K562 (cell line): ENCODE data around the gene HPS3. TPM values are rescaled to one million over a fixed set of nuclear protein-coding genes. Genes with fewer than 3 reads are reported as not detected.

Experiments used
- ADNP ChIP-seq: fragments of 200-800 bp; sonication (Bioruptor generic); IDR thresholded peaks from 2 replicates; pipeline ENCODE4 v1.6.1; 2016; ENCODE audit warnings: missing genetic modification characterization, missing compliant biosample characterization
- ARID2 ChIP-seq: fragments of 450-650 bp; IDR thresholded peaks from 2 replicates; pipeline ENCODE4 v1.6.1; 2017; ENCODE audit warnings: antibody characterized with exemption, mild to moderate bottlenecking
- ATF1 ChIP-seq, 2 experiments: fragments of 450-650 bp in 1 of 2; IDR thresholded peaks; 2 replicates each; pipeline ENCODE4 v1.6.1; 2016; ENCODE audit warnings: missing compliant biosample characterization in 1 of 2, missing genetic modification characterization in 1 of 2
- CC2D1A ChIP-seq: fragments of 450-650 bp; IDR thresholded peaks from 2 replicates; pipeline ENCODE4 v1.6.1; 2017; ENCODE audit warnings: mild to moderate bottlenecking
- E2F1 ChIP-seq: sonication (generic); formaldehyde crosslinking; IDR thresholded peaks from 2 replicates; pipeline ENCODE4 v1.8.1; 2023; ENCODE audit warnings: mild to moderate bottlenecking, missing genetic modification reagents, moderate library complexity
- ETV1 ChIP-seq: fragments of 450-650 bp; conservative IDR thresholded peaks from 2 replicates; pipeline ENCODE4 v1.6.1; 2016; ENCODE audit warnings: missing genetic modification characterization, control low read depth, low read depth, missing compliant biosample characterization
- HNRNPLL ChIP-seq: fragments of 200-400 bp; formaldehyde crosslinking; IDR thresholded peaks from 2 replicates; pipeline ENCODE4 v1.6.1; 2017; ENCODE audit warnings: low read length, low read depth, mild to moderate bottlenecking; ENCODE audit not compliant: poor library complexity, severe bottlenecking
- ID3 ChIP-seq, 2 experiments: fragments of 250-450 bp in 1 of 2; fragments of 450-650 bp in 1 of 2; sonication (Bioruptor Pico) in 1 of 2; IDR thresholded peaks; 2 replicates each; pipeline versions ENCODE4 v1.6.1 to v1.8.0; 2016 to 2021; ENCODE audit warnings: mild to moderate bottlenecking in 2 of 2, moderate library complexity in 2 of 2, missing compliant biosample characterization in 1 of 2, missing genetic modification characterization in 1 of 2
- NBN ChIP-seq: fragments of 450-650 bp; IDR thresholded peaks from 2 replicates; pipeline ENCODE4 v1.6.1; 2016; ENCODE audit warnings: low read depth, mild to moderate bottlenecking
- NCOR1 ChIP-seq: fragments of 450-650 bp; IDR thresholded peaks from 2 replicates; pipeline ENCODE4 v1.6.1; 2016; ENCODE audit warnings: mild to moderate bottlenecking, moderate library complexity
- NR2C2 ChIP-seq, 2 experiments: fragments of 200-800 bp in 1 of 2; sonication (Bioruptor generic) in 1 of 2; sonication (generic) in 1 of 2; formaldehyde crosslinking in 1 of 2; IDR thresholded peaks; 2 replicates each; pipeline versions ENCODE4 v1.6.1 to v1.8.0; 2016 to 2022; ENCODE audit warnings: mild to moderate bottlenecking in 1 of 2, missing compliant biosample characterization in 1 of 2, missing genetic modification characterization in 1 of 2, missing genetic modification reagents in 1 of 2
- POLR2H ChIP-seq: IDR thresholded peaks from 2 replicates; pipeline ENCODE4 v1.6.1; 2016; ENCODE audit warnings: missing genetic modification characterization, low read depth, mild to moderate bottlenecking, control low read depth, missing compliant biosample characterization, moderate library complexity
- RCOR1 ChIP-seq, 2 experiments: IDR thresholded peaks; 2 replicates each; pipeline ENCODE4 v1.6.1; 2012; ENCODE audit warnings: low read depth in 2 of 2, low read length in 2 of 2, borderline replicate concordance in 1 of 2, improper control_type of control experiment in 1 of 2
- RUNX1 ChIP-seq: sonication (generic); IDR thresholded peaks from 2 replicates; pipeline ENCODE4 v1.6.1; 2016; ENCODE audit warnings: antibody characterized with exemption, low read depth
- TEAD1 ChIP-seq, 2 experiments: fragments of 450-650 bp in 1 of 2; sonication (generic) in 1 of 2; formaldehyde crosslinking; IDR thresholded peaks; 2 replicates each; pipeline versions ENCODE4 v1.4.0 to v1.8.0; 2020 to 2022; ENCODE audit warnings: mild to moderate bottlenecking in 2 of 2, missing genetic modification reagents in 1 of 2
- TOE1 ChIP-seq, 2 experiments: fragments of 450-650 bp in 1 of 2; sonication (generic) in 1 of 2; formaldehyde crosslinking in 1 of 2; IDR thresholded peaks; 2 replicates each; pipeline versions ENCODE4 v1.7.1 to v1.8.0; 2016 to 2022; ENCODE audit warnings: borderline replicate concordance in 2 of 2, mild to moderate bottlenecking in 2 of 2, antibody characterized with exemption in 1 of 2, inconsistent platforms in 1 of 2, low read depth in 1 of 2, missing genetic modification reagents in 1 of 2, moderate library complexity in 1 of 2
- XRCC5 ChIP-seq: fragments of 200-400 bp; formaldehyde crosslinking; IDR thresholded peaks from 2 replicates; pipeline ENCODE4 v1.6.1; 2017; ENCODE audit warnings: low read depth, mild to moderate bottlenecking, low read length
- ZNF232 ChIP-seq: sonication (generic); formaldehyde crosslinking; IDR thresholded peaks from 2 replicates; pipeline ENCODE4 v1.8.0; 2022; ENCODE audit warnings: mild to moderate bottlenecking, missing genetic modification reagents
- ZNF316 ChIP-seq: fragments of 450-650 bp; IDR thresholded peaks from 2 replicates; pipeline ENCODE4 v1.6.1; 2016
- ZNF766 ChIP-seq: fragments of 200-800 bp; sonication (Bioruptor generic); conservative IDR thresholded peaks from 2 replicates; pipeline ENCODE4 v1.6.1; 2016; ENCODE audit warnings: missing genetic modification characterization, missing compliant biosample characterization
- polyA plus RNA-seq, 8 experiments: library from polyadenylated mRNA; depleted of rRNA in 4 of 8; stranded (reverse) in 5 of 8; unstranded in 3 of 8; fragments of >200 nt; fragmentation: Nextera tagmentation in 2 of 8; fragmentation: Illumina TruSeq in 1 of 8; extraction: Ambion mirVana in 2 of 8; extraction: Trizol in 1 of 8; gene quantifications; 2 replicates each; pipeline versions ENCODE4 v1.2.1 to v1.2.3, GENCODE V29; 2011 to 2014; ENCODE audit warnings: inconsistent platforms in 1 of 8, missing spikeins in 1 of 8
- total RNA-seq, 7 experiments: library from RNA; depleted of rRNA in 6 of 7; stranded (reverse); fragments of >200 nt in 6 of 7; fragmentation: Illumina TruSeq in 2 of 7; extraction: Trizol in 2 of 7; gene quantifications; 2 replicates each; pipeline versions ENCODE4 v1.2.1 to v1.2.3, GENCODE V29; 2011 to 2021; ENCODE audit warnings: low replicate concordance in 1 of 7
- TF ChIP-seq, protein P1 (sequence below): fragments of 450-650 bp; formaldehyde crosslinking; IDR thresholded peaks from 2 replicates; pipeline ENCODE4 v1.4.0; 2022; ENCODE audit warnings: missing genetic modification characterization
- TF ChIP-seq, protein P2 (sequence below): fragments of 250-450 bp; sonication (Bioruptor Pico); IDR thresholded peaks from 2 replicates; pipeline ENCODE4 v1.4.0; 2020; ENCODE audit warnings: mild to moderate bottlenecking, moderate library complexity, borderline replicate concordance

Gene HPS3
- total and polyA plus RNA-seq, 9 of the 15 experiments (the other 6 are each of a cell fraction or from before 2014, with no cell fraction given): 1.2 to 11.3 (median 7.6) TPM

GRCh38 chr3:149151843-149152242 is 22.4 kb downstream of the HPS3 start (continued):
- TF ChIP-seq E2F1: no peak
- peak; percentile 92 for TF ChIP-seq NCOR1
- no peak for TF ChIP-seq POLR2H (tag)
- TF ChIP-seq, protein P1, sequence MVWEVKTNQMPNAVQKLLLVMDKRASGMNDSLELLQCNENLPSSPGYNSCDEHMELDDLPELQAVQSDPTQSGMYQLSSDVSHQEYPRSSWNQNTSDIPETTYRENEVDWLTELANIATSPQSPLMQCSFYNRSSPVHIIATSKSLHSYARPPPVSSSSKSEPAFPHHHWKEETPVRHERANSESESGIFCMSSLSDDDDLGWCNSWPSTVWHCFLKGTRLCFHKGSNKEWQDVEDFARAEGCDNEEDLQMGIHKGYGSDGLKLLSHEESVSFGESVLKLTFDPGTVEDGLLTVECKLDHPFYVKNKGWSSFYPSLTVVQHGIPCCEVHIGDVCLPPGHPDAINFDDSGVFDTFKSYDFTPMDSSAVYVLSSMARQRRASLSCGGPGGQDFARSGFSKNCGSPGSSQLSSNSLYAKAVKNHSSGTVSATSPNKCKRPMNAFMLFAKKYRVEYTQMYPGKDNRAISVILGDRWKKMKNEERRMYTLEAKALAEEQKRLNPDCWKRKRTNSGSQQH (CRISPR knock-in tag): no peak
- peak; percentile 77; the same call in 1 of the 2 replicates for TF ChIP-seq NBN
- TF ChIP-seq ZNF766 (CRISPR knock-in tag): peak; percentile 78
- no peak for TF ChIP-seq ATF1 (CRISPR knock-in tag; IDR thresholded peaks at IDR 0.05)
- peak; percentile 53 for TF ChIP-seq ATF1 (tag; IDR thresholded peaks at IDR 0.05)
- no peak for TF ChIP-seq NR2C2 (CRISPR knock-in tag; IDR thresholded peaks at IDR 0.05)
- TF ChIP-seq NR2C2 (tag; IDR thresholded peaks at IDR 0.05): peak; percentile 66; the same call in 1 of the 2 replicates
- peak; percentile 76 for TF ChIP-seq ETV1 (tag)
- peak; percentile 72; the same call in 1 of the 2 replicates for TF ChIP-seq CC2D1A
- peak; percentile 78 to 98 for TF ChIP-seq RCOR1 (IDR thresholded peaks at IDR 0.05; ENCODE audit: borderline replicate concordance in 1 of 2, low read depth in 2 of 2, low read length in 2 of 2)
- 0 out of 4 replicates have a peak, but pooled peaks of 1 of the 2 experiments have one; percentile 30 for TF ChIP-seq TEAD1 (CRISPR knock-in tag; IDR thresholded peaks at IDR 0.05)
- TF ChIP-seq HNRNPLL: no peak
- no peak for TF ChIP-seq XRCC5
- no peak for TF ChIP-seq ID3 (CRISPR knock-in tag; IDR thresholded peaks at IDR 0.05)
- TF ChIP-seq ID3 (tag; IDR thresholded peaks at IDR 0.05): peak; percentile 86
- no peak for TF ChIP-seq ZNF232 (CRISPR knock-in tag)
- no peak for TF ChIP-seq ADNP (tag)
- 0 out of 2 replicates have a peak, but pooled peaks have one; percentile 70 for TF ChIP-seq RUNX1
- no peak for TF ChIP-seq ARID2
- TF ChIP-seq TOE1 (IDR thresholded peaks at IDR 0.05; ENCODE audit: borderline replicate concordance): peak; percentile 42; the same call in 1 of the 2 replicates
- TF ChIP-seq TOE1 (CRISPR knock-in tag; IDR thresholded peaks at IDR 0.05; ENCODE audit: borderline replicate concordance, low read depth): no peak
- TF ChIP-seq, protein P2, sequence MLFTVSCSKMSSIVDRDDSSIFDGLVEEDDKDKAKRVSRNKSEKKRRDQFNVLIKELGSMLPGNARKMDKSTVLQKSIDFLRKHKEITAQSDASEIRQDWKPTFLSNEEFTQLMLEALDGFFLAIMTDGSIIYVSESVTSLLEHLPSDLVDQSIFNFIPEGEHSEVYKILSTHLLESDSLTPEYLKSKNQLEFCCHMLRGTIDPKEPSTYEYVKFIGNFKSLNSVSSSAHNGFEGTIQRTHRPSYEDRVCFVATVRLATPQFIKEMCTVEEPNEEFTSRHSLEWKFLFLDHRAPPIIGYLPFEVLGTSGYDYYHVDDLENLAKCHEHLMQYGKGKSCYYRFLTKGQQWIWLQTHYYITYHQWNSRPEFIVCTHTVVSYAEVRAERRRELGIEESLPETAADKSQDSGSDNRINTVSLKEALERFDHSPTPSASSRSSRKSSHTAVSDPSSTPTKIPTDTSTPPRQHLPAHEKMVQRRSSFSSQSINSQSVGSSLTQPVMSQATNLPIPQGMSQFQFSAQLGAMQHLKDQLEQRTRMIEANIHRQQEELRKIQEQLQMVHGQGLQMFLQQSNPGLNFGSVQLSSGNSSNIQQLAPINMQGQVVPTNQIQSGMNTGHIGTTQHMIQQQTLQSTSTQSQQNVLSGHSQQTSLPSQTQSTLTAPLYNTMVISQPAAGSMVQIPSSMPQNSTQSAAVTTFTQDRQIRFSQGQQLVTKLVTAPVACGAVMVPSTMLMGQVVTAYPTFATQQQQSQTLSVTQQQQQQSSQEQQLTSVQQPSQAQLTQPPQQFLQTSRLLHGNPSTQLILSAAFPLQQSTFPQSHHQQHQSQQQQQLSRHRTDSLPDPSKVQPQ (CRISPR knock-in tag): no peak
- TF ChIP-seq ZNF316: no peak
